Measurements from ENCODE around the gene CABP7.

CABP7 gene

DNA sequence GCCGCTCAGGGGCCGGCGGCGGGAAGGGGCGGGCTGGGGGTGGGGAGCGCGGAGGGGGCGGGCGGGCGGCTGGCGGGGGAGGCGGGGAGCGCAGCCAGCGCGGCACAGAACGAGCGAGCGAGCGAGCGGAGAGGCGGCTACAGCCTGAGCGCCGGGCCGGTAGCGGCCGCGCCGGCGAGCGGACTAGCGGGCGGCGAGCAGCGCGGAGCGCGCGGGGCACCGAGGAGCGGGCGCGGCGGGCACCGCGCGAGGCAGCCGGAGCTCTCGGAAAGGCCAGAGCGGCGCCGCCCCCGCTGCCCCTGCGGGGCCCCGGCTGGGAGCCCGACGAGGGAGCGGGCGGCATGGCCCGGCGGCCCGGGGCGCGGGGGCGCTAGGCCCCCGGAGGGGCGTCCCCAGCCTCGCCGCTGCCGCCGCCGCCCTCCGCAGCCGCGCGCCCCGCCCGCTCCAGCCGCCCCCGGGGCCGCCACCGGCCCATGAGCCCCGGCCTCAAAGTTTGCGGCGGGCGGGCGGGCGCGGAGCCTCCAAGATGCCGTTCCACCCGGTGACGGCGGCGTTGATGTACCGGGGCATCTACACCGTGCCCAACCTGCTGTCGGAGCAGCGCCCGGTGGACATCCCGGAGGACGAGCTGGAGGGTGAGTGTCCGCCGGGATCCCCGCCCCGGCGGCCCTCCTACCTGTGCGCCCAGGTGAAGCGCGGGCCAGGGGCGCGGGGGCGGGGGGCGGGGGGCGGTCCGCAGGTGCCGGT, at the start of gene CABP7:
Gene CABP7, plus strand, starts transcription at position 105 of the 747 bp plus-strand sequence. Its CDS starts 422 bp downstream, at position 527.
- DNase-seq: no peak

DNA sequence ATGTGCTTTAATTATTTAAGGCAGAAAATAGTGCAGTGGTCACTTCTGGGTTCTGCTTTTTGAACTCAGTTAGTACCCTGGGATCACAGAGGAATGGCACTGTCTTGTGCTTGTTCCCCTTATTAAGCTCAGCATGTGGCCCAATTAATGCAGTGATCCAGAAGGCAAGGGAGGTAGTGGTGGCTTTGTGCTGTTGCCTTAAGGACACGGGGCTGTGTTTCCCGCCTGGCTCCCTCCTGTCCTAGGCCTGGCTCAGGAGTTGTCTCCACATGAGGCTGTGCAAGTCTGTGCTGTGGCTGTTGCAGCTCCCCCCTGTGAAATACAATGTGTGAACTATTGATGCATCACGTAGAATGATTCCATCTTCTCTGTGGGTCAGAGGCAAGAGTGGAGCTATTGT, 49.2 kb upstream of the CABP7 start:
- no peak for DNase-seq

DNA sequence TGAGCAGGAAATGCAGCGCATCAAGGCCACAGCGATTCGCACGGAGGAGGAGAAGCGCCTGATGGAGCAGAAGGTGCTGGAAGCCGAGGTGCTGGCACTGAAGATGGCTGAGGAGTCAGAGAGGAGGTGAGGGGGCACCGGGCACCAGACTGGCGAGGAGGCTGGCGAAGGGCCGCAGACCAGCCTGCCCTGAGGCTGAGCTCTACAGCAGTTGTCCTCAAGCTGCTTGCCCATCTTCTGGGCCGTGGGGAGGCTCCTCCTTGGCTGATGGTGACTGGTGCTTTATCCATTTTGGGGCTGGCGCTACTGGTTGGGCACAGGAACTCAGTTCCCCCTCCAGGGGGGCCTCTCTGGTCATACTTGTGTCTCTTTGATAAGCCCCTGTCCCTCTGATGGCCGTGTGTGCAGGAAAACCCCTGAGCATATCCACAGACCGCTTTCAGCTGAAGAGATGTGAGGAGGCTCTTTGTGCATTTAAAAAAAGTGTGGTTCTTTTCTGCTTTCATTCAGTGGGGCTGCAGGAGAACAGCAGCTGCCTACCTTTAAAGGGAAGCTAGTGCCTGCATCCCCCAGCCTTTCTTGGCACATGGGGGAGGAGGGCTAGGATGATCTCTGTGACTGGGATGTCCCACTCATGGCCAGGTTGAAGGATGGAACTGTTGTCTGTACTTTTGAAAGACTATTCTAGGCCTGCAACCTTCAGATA, 46.3 kb upstream of the CABP7 start:
- no peak for DNase-seq

DNA sequence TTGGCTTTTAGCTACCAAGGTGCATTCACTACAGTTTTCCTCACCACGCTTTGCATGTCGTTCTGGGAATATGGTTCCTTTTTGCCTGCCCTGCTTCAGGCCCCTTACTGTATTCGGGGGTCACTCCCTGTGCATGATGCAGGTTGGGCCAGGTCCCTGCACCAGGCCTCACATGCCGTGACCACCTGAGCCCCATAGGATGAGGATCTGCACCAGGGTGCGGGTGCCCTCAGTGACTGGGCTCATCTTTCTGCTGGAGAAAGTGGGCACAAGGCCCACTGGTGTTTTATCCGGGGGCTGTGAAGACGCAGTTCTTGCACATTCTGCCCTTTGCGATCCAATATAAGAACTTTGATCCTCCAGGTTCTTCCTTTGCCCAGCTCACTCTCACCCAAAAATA, 45.7 kb upstream of the CABP7 start:
- no peak for DNase-seq

DNA sequence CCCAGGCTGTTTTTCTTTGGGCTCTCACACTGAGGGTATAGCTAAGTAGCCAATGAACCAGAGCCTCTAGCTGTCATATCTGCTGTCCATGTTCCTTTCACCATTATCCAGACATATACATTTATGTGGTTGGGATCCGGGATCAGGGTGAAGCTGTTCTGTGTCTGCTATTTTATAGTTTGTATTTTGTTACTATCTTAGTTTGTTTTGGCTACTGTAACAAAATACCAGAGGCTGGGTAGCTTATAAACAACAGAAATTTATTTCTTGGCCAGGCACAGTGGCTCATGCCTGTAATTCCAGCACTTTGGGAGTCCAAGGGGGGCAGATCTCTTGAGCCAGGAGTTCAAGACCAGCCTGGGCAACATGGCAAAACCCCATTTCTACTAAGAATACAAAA, 40.5 kb upstream of the CABP7 start:
- DNase-seq: no peak

DNA sequence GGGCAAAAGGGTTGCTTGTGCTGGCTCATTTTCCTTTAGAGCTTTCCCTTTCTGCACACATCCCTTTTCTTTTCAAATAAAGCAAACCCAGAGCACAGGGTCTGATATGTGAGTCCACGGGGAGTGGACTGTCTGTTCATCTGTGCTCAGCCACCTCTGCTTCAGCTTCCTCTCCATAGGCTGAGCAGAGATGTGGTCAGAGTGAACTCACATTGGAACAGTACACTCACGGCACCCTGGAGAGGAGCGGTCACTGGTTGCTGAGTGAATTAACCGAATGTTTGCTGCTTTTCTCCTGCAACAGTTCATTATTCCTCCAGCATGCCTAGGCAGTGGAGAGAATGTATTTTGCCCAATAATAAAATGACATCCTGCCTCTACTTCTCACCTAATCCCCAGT, 36.3 kb upstream of the CABP7 start:
- DNase-seq: no peak

DNA sequence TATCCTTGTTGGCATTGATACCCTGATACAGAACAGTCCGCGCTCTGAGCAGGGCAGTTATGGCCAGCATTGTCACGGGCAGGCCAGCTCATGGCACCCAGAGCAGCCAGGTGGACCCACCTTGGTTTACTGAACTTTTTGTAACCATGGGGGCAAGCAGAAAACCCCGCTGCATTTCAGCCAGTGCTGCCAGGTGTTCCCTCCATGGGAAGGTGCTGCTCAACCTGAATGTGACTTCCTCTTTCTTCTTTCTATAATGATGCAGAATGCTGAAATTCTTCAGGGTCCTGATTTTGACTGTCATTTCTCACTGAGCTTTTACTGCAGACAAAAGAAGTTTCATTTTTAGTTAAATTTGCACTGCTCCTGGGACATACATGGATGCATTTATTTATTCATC, 35.6 kb upstream of the CABP7 start:
- no peak for DNase-seq

DNA sequence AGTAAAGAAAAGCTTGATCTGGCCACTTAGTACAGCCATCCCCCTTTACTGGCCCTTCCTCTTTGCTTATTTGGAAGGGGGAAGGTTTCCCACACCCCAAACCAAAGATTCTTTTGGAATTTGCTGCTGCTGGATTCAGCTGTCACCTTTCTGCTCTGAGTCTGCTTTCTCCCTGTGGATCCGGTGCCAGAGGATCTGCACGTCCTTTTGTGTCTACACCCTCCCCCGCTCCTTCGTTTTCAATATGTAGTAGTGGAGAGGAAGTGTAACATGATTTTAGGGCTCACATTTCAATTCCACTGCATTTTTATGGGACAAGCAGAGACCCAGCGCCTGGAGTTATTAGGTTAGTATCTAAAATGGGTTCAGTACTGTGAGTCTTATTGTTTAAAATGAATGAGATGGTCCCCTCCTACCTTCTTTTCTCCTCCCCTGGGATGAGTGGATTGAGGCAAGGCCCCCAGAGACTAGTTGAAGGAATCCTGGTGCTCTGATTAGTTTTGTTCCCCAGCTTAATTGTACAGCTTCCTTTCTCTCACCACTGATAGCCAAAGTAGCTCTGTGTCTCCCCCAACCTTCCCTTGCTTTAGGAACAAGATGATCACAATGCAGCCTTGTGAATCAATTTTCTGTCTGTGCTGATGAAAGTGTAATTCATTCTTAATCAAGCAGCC, 30.5 kb upstream of the CABP7 start:
- peak; percentile 35 for DNase-seq

DNA sequence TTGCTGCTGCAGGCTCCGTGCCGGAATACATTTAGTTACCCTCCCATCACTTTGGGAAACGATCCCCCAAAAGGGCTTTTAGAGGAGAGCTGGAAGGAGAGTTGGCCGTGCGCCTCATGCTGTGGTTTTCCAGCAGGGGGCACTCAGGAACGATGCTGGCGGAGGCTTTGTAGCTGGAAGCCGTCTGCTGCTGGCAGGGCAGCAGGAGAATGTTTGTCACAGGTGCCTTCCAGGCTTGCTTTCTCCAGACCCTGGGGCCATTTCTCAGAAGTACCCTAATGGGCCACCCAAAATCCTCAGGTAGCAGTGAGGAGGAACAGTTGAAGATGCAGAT, 30.0 kb upstream of the CABP7 start:
- DNase-seq: peak; percentile 30

DNA sequence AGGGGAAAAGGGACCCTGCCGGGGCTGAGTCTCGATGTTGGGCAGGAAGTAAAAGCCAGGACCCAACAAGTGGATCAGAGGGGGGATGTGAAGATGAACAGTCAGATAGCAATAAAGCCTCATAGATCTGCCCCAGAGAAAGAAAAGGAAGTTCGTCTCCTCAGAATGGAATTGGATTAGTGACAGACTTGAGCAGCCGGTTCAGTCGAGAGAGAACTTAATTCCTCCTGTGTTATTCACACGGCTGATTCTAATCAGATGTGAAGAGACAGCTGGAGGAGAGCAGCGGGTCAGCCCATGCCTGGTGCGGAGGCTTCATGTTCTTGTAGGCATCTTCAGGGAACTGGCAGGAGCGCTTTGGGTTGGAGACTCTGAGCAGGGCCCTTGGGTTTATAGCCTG, 29.3 kb upstream of the CABP7 start:
- no peak for DNase-seq

DNA sequence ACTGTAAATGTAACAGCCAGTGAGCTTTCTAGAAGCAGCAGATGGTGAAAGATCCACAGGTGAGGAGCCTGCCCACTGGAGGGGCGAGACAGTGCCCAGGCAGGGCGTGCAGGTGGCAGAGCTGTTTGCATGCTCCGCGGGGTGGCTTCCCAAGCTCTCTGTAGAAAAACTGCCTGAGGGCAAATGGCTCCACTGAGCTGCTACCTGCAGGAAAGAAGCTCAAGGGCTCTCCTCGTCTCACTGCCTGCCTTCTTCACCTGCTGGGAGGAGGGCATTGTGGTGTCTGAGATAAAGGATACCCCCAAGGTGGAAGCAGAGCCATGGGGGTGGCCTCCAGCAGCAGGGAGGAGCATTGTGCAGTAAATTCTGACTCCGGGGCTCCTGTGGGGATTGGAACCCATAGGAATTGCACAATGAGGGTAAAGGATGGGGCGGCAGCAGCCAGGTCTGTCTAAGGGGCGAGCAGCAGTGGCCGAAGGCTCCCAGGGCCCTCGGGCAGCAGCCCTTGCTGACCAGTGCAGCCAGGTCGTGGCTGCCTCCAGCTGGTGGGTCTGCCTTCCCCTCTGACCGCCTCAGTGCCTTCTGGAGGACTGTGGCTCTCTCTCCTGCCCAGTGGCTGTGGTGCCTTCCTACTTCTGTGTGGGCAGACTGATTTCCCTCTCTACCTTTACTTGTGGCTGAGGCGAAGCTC, 28.0 kb upstream of the CABP7 start:
- no peak for DNase-seq

DNA sequence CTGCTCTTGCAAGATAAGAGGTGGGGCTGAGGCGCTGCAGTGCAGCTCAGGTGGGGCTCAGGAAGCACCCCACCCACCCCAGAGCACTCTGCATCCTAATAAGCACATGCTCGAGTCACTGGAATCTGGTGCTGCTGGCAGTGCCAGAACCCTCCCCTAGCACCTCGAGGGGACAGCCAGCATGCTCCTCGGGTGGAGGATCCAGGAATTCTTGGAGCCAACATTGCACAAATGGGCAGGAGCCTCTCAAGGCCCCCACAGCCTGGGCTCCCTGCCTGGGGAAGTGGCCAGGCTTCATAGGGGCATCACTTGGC, 27.5 kb upstream of the CABP7 start:
- no peak for DNase-seq

DNA sequence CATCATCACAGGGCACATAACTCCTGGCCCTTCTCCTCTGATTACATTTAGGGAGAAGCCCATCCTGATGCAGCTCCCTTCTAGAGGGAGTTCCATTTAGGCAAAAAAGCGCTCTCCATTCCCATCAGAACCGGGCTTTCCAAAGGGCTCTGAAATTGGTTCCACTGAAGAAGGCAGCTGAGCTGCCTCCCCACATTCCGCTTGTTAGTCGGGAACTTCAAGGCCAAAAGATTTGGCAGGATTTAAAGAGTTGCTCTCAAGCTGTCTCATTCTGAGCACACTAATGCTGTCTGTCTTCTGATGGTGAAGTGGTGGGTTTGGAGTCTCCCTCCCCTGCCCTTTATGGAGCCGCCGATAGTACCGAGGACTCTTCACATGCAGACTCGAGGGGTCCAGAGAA, 26.6 kb upstream of the CABP7 start:
- no peak for DNase-seq

DNA sequence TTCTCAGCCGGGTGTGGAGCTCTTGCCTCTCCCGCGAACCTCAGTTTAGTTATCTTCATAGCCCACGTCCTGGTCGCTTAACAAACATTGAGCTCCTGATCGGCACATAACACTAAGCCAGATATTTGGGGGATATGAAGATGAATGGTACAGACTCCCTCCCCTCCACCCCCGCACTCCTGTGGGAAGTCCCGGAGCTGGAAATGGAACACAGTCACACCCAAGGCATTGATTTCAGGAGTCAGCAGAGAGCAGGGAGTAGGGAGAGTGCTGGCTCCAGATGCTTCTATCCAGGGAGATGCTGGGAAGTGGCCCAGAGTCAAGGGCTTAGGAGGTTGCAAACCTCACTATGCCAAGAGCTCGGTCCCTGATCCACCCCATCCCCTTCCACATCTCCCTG, 26.1 kb upstream of the CABP7 start:
- no peak for DNase-seq

DNA sequence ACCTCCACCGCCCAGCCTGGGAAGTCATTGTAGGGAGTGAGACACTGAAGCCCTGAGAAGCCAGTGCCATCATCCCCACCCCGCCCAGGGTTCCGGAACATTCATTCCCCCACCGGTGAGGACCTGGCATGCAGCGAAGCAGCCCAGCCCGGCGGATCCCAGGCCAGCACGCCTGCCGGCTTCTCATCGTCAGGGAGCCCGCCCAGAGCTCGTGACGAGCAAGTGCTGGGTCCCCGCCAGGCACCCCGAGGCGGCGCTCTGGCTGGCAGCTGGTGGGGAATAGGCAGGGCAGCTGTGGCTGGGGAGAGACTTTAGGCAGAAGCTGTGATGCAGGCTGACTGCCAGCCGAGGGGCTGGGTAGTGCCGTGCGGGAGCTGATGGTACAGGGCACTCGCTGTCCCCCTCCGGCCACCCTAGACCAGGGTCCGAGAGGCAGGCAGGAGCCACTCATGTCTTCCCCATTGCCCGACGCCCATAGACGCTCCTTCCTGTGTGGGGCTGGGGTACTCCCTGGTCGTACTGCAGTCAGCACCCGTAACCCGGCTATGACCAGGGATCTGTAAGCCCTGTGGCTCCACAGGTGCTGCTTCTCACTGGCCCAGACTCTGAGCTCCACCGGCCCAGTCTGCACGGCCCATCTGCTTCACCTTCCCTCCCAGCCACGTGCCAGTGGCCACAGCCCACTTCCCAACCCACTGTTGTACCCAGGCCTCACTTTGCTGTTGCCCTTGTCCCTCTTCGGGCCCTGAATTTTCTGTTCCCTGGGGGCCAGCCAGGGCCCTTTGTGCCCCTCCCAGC, 24.5 kb upstream of the CABP7 start:
- no peak for DNase-seq

DNA sequence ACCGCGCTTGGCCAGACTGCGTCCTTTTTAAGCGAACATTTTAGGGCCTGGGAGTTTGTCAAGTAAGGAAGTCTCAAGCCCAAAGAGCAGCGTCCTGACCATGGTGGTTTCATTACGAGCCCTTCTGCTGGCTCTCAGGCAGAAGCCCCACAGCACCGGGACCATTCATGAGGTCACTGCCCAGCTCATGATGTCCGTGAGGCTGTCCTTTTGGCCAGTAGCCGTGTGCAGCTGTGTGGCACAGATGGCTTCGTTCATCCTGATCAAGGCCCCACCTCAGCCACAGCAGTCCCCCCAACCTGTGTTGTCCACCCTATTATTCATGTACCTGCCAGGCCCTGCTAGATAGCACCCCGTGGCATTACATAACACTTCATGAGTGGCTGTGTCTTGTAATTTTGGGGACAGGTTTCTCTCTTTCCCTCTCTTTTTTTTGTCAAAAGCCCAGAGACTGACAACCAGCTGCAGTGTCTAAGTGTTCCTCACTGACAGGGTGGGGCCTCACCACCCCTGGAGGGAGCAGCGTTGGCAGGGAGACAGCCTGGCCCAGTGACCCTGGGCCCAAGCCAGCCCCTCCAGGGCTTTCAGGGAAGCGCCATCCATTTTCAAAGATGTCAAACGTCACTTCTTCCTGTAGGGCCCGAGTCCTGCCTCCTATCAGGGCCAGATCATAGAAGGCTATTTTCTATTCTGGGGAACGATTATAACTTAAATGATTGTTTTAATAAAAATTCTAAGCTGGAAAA, 21.8 kb upstream of the CABP7 start:
- no peak for DNase-seq

DNA sequence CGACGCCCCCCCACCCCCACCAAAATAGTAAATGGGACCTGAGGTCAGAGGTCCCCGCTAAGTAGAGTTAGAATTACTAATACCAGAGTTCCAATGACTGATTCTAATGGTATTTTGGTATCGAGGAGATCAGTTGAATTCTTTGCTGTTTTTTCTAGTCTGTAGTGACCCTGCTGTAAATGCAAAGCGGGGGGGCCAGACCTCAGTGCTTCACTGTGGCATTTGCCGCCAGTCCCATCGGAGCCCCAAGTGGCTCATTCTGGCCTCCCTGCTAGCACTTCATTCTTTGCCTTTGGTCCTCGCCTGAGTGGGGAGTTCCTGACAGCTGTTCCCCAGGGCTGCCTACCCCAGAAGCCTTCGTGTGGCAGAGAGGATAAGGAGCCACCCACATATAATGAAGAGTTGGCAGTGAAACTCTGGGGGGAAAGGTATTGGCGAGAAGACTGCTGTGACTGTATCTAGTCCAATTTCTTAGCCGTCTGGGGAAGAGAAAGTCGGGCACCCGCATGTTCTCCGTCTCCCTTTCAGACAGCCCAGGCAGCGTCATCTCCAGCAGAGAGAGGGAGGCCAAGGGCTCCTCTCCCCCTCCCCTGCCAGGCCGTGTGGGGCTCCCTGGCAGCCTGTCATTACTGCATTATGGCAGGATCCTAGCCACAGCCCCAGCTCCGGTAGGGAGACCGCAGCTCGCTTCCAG, 19.4 kb upstream of the CABP7 start:
- no peak for DNase-seq

DNA sequence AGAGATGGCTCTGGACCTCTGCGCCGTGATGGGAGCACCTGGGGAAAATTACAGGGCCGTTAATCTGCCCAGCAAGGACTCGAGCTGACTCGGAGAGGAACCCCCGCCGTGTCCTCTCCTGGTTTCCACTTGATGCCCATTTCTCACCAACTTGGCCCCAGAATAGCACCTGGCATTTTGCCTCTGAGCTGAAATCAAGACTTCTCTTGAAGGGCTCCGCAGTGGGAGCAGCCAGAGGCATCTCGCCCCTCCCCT, 19.0 kb upstream of the CABP7 start:
- no peak for DNase-seq

DNA sequence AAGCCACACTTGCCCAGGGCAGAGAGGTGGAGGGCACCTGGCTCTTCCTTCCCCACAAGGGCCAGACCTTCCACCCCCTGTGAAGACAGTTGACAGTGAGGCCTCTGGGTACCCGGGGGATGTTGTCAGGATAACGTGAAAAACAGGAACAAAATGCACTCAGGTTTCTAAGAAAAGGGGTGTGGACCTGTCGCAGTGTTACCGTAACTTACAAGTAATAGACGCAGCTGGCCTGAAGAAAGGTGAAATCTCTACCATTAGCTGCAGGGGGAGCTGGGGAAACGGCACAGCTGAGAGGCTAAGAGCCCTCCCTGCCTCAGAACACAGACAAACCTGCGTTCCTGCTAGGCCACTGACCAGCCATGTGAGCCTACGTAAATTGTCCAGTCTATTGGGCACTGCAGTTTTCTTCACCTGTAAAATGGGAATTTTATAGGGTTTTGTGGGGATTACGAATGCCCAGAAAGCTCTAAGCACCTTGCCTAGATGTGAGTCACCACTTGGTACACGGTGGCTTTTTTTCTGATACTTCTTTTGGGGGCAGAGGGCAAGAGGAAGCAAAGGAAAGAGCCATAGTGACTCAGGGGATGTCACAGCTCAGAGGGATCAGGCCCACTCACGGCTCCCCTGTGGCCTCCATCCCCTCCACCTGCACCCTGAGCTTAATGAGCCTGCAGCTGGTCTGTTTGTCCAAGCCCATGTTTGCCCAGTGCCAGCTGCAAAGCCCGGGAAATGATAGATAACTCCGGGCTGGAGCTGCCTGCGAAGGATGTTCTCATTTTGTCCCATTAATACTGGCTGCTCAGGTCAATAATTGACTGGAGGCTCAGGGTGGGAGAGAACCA, 18.4 kb upstream of the CABP7 start:
- DNase-seq: peak; percentile 62

DNA sequence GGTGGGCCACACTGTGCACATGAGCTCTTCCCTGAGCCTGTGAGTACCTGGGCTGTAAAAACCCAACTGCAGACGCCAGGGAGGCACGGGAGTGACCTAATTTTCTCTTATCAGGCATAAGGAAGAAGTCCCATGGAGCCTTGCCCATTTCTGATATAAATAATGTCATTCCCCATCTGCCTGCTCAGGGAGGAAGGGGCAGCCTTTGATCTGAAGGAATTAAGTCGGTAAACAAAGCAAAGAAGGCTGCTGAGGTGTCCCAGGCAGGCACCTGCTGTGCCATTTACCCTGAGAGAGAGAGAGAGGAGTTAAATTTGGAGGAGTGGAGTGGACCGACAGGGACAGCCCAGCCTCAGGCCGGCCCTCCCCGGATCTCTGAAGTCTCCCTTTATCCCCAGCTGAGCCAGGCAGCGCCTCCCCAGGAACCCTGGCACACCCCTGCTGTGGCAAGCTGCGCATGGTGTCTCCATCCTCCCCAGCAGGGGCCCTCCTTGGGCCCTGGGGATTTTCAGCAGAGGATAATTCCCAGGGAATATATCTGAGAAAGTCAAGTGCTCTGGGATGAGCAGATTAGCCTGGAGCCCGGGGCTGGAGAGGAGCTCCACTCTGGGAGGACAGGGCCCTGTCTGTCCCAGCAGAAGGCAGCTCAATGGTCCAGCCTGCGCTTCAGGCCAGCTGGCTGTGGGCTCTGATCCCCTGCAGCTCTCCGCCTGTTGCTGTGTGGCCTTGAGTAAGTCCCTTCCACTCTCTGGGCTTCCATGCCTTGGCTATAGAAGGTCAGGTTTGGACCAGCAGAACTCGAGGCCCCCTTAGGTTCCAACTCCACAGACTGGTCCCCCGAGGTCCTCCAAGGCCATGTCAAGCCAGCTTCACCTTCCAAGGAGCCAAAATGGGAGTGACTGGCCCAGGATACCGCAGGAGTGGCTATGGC, 17.5 kb upstream of the CABP7 start:
- DNase-seq: no peak
